Tibial nerve (tissue), 4 donors: Measurements from ENCODE around the gene GYPC. TPM values are rescaled to one million over a fixed set of nuclear protein-coding genes. Genes with fewer than 3 reads are reported as not detected.

Experiments used
- DNase-seq, 2 donors: peaks; one replicate each; pipeline ENCODE4 v3.0.0-alpha.2; 2019; ENCODE audit warnings: low spot score in 2 of 2
- H3K27ac ChIP-seq, 4 donors: fragments of 200-600 bp; sonication (generic) in 3 of 4; one replicate each; pipeline ENCODE4 v1.5.1; 2017 to 2019; ENCODE audit warnings: mild to moderate bottlenecking in 1 of 4
- H3K27me3 ChIP-seq, 2 donors: fragments of 200-600 bp; sonication (generic) in 1 of 2; one replicate each; pipeline versions ENCODE4 v1.5.1 to v1.6.0; 2017 to 2019
- H3K36me3 ChIP-seq, 3 donors: fragments of 200-600 bp; sonication (generic); one replicate each; pipeline ENCODE4 v1.5.1; 2018 to 2019
- H3K4me1 ChIP-seq, 4 donors: fragments of 200-600 bp; sonication (generic) in 3 of 4; one replicate each; pipeline ENCODE4 v1.5.1; 2017 to 2019
- H3K4me3 ChIP-seq, 4 donors: fragments of 200-600 bp; sonication (generic) in 3 of 4; one replicate each; pipeline ENCODE4 v1.5.1; 2017 to 2019; ENCODE audit warnings: mild to moderate bottlenecking in 1 of 4, moderate library complexity in 1 of 4
- H3K9me3 ChIP-seq, 4 donors: fragments of 200-600 bp; sonication (generic) in 3 of 4; one replicate each; pipeline ENCODE4 v1.5.1; 2017 to 2019
- CTCF ChIP-seq, 5 experiments: fragments of 200-600 bp in 3 of 5; fragments of 450-650 bp in 2 of 5; sonication (generic) in 3 of 5; IDR thresholded peaks; one replicate each; pipeline ENCODE4 v1.5.1; 2016 to 2019; ENCODE audit warnings: antibody characterized with exemption in 5 of 5, mild to moderate bottlenecking in 3 of 5, moderate library complexity in 2 of 5
- EP300 ChIP-seq, 2 donors: sonication (generic); formaldehyde crosslinking; IDR thresholded peaks; one replicate each; pipeline ENCODE4 v1.6.1; 2017; ENCODE audit warnings: antibody characterized with exemption in 2 of 2, mild to moderate bottlenecking in 1 of 2
- POLR2A ChIP-seq, 2 donors: fragments of 450-650 bp; IDR thresholded peaks; one replicate each; pipeline ENCODE4 v1.6.1; 2017; ENCODE audit warnings: antibody characterized with exemption in 2 of 2, mild to moderate bottlenecking in 2 of 2, moderate library complexity in 2 of 2
- WGBS, 2 donors: methylation state at CpG; one replicate each; pipeline ENCODE4 v1.1.5; 2018; 5-methylcytosine and 5-hydroxymethylcytosine counted together
- total RNA-seq, 4 donors: library from RNA; depleted of rRNA; stranded (reverse); fragments of >200 nt; gene quantifications; one replicate each; pipeline ENCODE4 v1.1.0, GENCODE V29; 2016

GYPC gene
- total RNA-seq, 4 donors from 2014 or later: 50.4 to 87.6 (median 67.8) TPM

GRCh38 chr2:126661702-126662500, 5.9 kb downstream of the GYPC start:
- TF ChIP-seq POLR2A (IDR thresholded peaks at IDR 0.05) (no peak), EP300 (IDR thresholded peaks at IDR 0.05) (no peak), CTCF (IDR thresholded peaks at IDR 0.05) (no peak)
- Histone ChIP-seq H3K27ac (peak overlapping the region in 1 of 4 donors; percentile 4), H3K4me3 (no peak overlapping the region), H3K27me3 (no peaks in the 10 kb centered on the region), H3K36me3 (no peaks in the 10 kb centered on the region), H3K9me3 (no peaks in the 10 kb centered on the region), H3K4me1 (peaks cover 0 to 88% (median 23%) of the 10 kb centered on the region in 4 donors)
- WGBS, 2 donors: 85 to 90% methylated on average over 10 of the region's 10 CpGs
- DNase-seq: no peak

- no peaks in the 10 kb centered on the region for H3K9me3 ChIP-seq
- H3K27me3 ChIP-seq: no peaks in the 10 kb centered on the region
- H3K27ac ChIP-seq: no peak overlapping the region
- no peak for TF ChIP-seq POLR2A (IDR thresholded peaks at IDR 0.05)
- no peak for TF ChIP-seq CTCF (IDR thresholded peaks at IDR 0.05)
- TF ChIP-seq EP300 (IDR thresholded peaks at IDR 0.05): no peak
- H3K4me1 ChIP-seq: peaks cover 0 to 83% (median 23%) of the 10 kb centered on the region in 4 donors
- WGBS, 2 donors: 64 to 67% methylated on average over 7 of the region's 7 CpGs
- no peak for DNase-seq
- no peaks in the 10 kb centered on the region for H3K36me3 ChIP-seq
- H3K4me3 ChIP-seq: no peak overlapping the region
Observed at GRCh38 chr2:126662621-126663020, 6.7 kb downstream of the GYPC start.

GRCh38 chr2:126663184-126663963, 7.4 kb downstream of the GYPC start:
- Histone ChIP-seq H3K27ac (no peak overlapping the region), H3K27me3 (no peaks in the 10 kb centered on the region), H3K4me3 (no peak overlapping the region), H3K9me3 (no peaks in the 10 kb centered on the region), H3K4me1 (peaks cover 0 to 75% (median 19%) of the 10 kb centered on the region in 4 donors), H3K36me3 (no peaks in the 10 kb centered on the region)
- 80 to 86% methylated on average over 11 to 13 of the region's 13 CpGs for WGBS, 2 donors
- no peak for TF ChIP-seq EP300 (IDR thresholded peaks at IDR 0.05)
- TF ChIP-seq CTCF (IDR thresholded peaks at IDR 0.05): no peak
- no peak for TF ChIP-seq POLR2A (IDR thresholded peaks at IDR 0.05)
- no peak for DNase-seq

- H3K9me3 ChIP-seq: no peaks in the 10 kb centered on the region
- WGBS, 2 donors: 75 to 76% methylated on average over 3 of the region's 3 CpGs
- no peak overlapping the region for H3K4me3 ChIP-seq
- no peak for DNase-seq
- TF ChIP-seq CTCF (IDR thresholded peaks at IDR 0.05) (no peak), POLR2A (IDR thresholded peaks at IDR 0.05) (no peak), EP300 (IDR thresholded peaks at IDR 0.05) (no peak)
- no peaks in the 10 kb centered on the region for H3K36me3 ChIP-seq
- H3K27ac ChIP-seq: no peak overlapping the region
- H3K4me1 ChIP-seq: peaks cover 0 to 70% (median 14%) of the 10 kb centered on the region in 4 donors
- H3K27me3 ChIP-seq: no peaks in the 10 kb centered on the region
Observed at GRCh38 chr2:126664234-126664633, 8.3 kb downstream of the GYPC start.

- no peak for DNase-seq
- Histone ChIP-seq H3K27ac (no peak overlapping the region), H3K36me3 (no peaks in the 10 kb centered on the region), H3K4me3 (no peak overlapping the region), H3K9me3 (no peaks in the 10 kb centered on the region), H3K4me1 (peaks cover 0 to 70% (median 12%) of the 10 kb centered on the region in 4 donors), H3K27me3 (no peaks in the 10 kb centered on the region)
- TF ChIP-seq POLR2A (IDR thresholded peaks at IDR 0.05): no peak
- TF ChIP-seq EP300 (IDR thresholded peaks at IDR 0.05): no peak
- no peak for TF ChIP-seq CTCF (IDR thresholded peaks at IDR 0.05)
- 69 to 79% methylated on average over 2 of the region's 2 CpGs for WGBS, 2 donors
Observed at GRCh38 chr2:126664639-126665038, 8.7 kb downstream of the GYPC start.
